Astrocyte of the spinal cord (primary cell): Measurements from ENCODE around the gene SRSF7.

ENCODE experiments used
- DNase-seq: peaks from one replicate; pipeline ENCODE4 v3.0.0; 2011; ENCODE audit warnings: low read depth, low spot score
- H3K4me3 ChIP-seq: 2 replicates; pipeline ENCODE4 v1.5.1; 2011; ENCODE audit warnings: low read depth, mild to moderate bottlenecking, low read length, moderate library complexity
- CTCF ChIP-seq: IDR thresholded peaks from 2 replicates; pipeline ENCODE4 v1.5.1; 2012; ENCODE audit warnings: low read depth, mild to moderate bottlenecking, low read length, inconsistent platforms
- in situ Hi-C: cut with HindIII; loops from 2 replicates; pipeline ENCODE4 v1.10.0; 2017; ENCODE audit warnings: low sequenced_read_pairs

SRSF7 gene

GRCh38 chr2:38697116-38697840 is 53.9 kb downstream of the SRSF7 start:
- no peak for TF ChIP-seq CTCF
- in situ Hi-C loops, result no loop called here
- no peak for DNase-seq
- no peak overlapping the region for H3K4me3 ChIP-seq
